IPS-NIHi7 (cell line): ENCODE results near the gene AHI1.
A peak's percentile ranks its signal among the peaks of the same experiment; 100 is the strongest.
"Not testable (repeated sequence)": the region's sequence is repeated elsewhere in the genome, so short reads cannot be mapped to it uniquely, and the experiment has no call there.

Source experiments
- DNase-seq: peaks from one replicate; pipeline ENCODE4 v3.0.0; 2012; ENCODE audit warnings: mixed read lengths; ENCODE audit errors: extremely low spot score

The AHI1 gene

DNA sequence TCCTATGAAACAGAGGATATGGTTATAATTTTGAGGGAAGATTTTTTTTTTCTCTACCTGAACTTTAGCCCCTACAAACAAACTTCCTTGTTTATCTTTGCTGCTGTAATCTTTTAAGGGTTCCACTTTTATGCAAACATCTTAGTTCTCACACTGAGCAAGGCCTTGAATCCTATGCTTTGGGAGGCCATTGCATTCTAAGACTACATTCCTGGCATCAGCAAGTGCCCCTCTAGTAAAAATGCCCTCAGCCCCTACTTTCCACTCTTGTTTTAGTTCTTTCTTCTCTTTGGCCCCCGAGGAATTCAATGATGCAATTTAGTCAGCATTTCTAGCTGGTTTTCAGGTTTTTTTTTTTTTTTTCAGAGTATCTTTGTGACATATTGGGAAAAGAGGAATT is 8.1 kb upstream of the AHI1 start:
- no peak for DNase-seq

DNA sequence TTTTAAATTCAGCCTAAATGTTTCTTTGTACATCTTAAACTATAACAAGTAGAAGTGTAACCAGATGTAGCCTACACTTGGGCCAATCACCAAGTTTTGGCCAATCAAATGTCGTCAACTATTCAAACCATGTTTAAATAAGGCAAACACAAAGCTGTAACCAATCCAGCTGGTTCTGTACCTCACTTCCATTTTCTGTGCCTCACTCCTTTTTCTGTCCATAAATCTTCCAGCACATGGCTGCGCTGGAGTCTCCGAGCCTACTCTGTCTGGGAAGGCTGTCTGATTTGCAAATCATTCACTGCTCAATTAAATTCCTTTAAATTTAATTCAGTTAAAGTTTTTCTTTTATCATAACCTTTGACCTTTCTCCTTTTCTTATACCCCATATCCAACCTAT is 7.7 kb upstream of the AHI1 start:
- DNase-seq, result no peak

DNA sequence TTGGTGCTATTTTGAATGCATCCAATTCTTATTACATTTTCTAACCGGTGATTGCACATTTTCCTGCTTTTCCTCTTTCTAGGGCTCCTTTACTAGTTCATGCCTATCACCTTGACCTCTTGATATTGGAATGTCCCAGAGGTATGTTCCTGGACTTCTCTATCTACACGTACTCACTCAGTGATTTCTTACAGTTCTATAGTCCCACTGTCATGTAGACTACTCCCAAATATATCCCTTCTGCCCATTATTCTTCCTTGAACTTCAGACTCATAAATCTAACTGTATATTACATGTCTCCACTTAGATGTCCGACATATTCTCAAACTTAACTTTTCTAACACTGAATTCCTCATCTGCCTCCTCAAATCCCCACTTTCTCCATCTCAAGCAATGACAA is 7.2 kb upstream of the AHI1 start:
- no peak for DNase-seq

DNA sequence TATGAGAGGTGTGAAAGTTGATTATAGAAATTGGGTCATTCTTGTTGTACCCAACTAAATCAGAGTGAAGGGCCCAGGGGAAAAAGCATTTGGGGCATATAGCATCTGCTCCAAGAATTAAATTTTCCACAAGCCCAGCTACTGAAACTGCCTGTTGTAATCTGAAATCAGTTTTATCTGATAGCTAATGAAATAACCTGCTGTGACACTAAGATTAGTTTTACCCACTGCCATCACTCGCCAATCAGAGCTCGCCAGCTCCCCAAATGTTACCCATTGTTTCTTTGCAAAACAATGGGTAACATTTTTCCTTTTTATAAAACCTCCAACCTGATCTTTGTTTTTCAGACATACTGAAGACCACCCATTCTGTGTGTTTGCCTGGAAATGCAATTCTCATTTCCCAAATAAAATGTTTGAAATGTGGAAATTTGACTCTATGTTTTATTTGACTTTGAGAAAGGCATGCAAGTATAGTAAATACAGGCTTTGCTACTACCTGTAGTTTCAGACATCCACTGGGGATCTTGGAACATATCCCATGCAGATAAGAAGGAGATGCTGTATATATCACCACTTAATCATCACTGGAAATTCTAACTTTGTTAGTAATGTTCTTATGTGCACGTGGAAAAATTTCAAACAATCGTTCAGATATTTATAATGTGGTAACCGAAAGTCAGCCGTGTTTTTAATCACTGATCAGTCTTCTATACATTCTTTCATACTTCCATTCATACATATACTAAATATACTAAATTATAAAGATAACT is 6.3 kb upstream of the AHI1 start:
- DNase-seq, result no peak

DNA sequence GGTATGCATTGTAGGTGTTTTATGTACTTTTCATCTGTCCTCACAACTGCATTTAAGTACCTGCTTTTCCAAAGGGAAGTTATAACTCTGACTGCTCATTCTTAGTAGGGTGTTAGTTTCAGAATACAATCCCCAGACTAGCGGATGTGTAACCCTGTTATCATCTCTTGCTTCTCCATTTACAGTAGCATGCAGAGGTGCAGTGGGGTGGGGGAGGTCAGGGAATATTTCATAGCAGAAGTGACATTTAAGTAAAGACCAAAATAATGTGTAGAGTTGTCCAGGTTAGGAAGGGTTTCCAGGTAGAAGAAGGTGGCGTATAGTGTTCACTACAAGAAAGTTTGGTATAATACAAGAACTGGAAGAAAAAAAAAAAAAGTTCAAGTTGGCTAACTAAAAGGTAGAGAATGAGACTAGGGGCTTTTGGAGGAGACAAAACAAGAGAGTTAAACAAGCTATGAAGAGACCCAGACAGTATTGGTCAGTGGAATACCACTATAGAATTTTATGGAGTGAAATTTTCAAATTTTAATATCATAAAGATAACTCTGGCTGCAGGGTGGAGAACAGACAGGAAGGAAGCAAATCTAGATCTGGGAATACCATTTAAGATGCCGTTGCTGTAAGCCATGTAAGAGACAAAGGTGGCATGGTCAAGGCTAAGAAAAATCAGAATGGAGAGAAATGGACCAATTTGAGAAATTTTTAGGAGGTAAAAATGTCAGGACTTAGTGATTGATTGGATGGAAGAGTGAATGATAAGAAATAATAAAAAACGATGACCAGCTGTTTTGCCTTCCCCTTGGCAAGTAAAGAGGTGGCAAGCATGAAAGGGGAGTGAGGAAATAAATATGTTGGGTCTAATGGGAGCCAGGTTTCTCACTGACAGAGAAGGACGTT is 2.2 kb upstream of the AHI1 start:
- DNase-seq, result no peak

DNA sequence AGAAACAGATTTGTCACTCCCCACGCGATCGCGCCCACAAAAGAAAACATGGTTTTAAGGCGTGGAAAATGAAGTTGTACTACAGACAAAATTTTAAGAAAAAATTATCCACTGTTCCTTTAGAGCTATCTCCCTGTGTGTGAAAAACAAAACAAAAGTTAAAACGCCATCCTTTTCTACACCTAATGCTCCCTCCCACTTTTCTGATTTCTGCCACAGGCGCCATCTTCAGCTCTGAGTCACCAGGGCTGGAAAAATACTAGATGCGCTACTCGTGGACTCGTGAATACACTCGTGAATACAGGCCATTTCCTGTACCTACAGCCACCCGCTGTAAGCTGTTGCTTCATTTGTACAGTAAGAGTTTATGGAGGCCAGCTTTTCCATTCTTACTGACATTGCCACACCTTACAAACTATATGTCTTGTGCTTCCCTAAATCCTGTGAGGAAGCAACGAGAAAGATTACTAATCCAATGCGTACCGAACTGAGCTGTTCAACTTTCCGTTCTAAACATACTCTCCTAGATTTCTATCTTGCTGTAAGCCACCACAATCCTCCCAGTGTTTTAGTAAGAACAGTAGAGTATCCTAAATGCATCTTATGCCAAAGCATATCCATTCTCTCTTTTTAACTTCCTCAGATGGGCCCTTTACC is 773 bp upstream of the AHI1 start:
- peak; percentile 20 for DNase-seq

DNA sequence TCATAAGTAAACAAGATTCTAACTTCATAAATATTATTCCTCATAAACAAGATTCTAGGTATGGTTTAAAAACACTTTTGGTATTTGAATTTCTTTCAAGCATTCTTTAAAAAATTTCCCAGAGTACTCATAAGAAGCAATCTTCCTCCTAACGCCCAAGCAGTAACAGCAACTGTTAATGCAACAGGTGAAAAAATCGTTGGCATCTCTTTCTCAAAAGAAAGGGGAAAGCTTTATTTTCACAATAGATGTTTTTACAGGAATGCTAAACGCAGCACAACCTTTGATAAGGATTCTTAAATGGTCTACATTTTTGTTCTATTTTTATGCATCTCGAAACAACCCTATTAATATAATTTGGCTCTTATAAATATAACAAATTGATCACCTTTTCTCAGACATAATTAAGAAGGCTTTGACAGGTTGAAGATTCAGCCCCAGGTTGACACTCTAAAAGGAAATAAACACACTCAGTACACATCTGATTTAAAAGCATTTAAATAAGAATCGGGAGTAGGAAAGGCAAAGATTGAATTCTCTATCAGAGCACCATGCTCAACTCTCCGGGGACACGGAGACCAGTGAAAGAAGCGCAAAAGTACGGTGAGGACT is 634 bp downstream of the AHI1 start:
- no peak for DNase-seq

DNA sequence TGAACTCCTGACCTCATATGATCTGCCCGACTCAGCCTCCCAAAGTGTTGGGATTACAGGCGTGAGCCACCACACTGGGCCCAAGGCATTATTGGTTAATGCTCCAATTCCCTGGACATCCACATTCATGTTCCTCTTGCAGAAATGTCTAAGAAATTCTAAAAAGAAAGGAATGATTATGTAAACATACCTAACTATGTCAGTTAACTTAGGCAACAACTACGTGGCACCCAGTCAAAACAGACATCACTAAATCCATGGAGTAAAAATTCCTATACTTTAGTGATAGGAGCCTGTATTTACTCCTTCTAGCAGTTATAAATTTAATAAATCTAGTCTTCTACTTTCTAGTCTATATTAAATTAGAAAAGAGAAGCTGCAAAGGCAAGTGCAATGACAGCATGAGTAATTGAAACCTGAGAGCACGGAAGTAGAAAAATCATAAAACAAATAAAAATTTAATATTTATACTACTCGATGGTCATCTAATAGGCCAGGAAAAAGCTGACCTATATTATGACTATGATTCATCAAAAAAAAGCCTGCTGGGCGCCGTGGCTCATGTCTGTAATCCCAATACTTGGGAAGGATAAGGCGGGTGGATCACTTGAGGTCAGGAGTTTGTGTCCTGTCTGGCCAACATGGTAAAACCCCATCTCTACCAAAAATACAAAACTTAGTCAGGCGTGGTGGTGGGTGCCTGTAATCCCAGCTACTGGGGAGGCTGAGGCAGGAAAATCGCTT is 4.2 kb downstream of the AHI1 start:
- no peak for DNase-seq

DNA sequence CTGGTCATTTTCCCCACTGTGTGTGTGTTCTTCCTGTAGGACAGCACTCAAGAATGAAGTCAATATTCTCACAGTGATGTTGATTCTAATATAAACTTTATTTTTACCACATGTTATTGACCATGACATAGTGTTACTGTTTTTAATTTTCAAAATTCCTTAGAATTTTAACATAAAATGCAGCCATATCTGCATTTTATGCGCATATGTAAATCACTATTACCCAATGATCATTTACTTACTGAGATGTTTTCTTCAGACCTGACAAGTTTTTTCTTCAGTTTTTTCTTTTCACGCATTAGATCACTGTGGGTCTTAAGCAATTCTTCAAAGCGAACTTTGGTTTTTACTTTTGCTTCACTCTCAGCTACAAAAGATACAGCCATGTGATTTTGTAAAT is 7.2 kb downstream of the AHI1 start:
- DNase-seq, result no peak

DNA sequence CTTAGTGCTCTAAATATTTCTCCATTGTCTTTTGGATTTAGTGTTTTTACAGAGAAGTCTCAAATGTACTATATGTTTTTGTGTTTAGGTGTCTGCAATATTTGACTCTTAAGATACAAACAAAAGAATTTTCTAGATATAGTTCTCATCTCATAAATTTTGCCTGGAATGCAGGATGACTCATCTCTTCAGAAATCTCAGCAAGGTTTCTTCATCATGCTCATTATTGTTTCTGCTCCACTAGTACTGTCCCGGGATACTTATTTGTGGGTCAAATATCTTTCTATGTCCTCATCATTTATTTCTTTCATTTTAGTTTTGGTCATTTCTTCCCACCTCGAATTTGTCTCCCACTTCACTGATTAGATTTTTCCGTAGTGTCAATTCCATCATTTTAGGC is 9.5 kb downstream of the AHI1 start:
- DNase-seq, result no peak

DNA sequence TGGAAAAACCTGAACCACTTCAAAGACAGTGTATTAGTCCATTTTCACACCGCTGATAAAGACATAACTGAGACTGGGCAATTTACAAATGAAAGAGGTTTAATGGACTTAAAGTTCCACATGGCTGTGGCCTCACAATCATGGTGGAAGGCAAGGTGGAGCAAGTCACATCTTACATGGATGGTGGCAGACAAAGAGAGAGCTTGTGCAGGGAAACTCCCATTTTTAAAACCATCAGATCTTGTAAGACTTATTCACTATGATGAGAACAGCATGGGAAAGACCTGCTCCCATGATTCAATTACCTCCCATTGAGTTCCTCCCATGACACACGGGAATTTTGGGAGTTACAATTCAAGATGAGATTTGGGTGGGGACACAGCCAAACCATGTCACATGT is 13.6 kb downstream of the AHI1 start:
- DNase-seq, result not testable (repeated sequence)

DNA sequence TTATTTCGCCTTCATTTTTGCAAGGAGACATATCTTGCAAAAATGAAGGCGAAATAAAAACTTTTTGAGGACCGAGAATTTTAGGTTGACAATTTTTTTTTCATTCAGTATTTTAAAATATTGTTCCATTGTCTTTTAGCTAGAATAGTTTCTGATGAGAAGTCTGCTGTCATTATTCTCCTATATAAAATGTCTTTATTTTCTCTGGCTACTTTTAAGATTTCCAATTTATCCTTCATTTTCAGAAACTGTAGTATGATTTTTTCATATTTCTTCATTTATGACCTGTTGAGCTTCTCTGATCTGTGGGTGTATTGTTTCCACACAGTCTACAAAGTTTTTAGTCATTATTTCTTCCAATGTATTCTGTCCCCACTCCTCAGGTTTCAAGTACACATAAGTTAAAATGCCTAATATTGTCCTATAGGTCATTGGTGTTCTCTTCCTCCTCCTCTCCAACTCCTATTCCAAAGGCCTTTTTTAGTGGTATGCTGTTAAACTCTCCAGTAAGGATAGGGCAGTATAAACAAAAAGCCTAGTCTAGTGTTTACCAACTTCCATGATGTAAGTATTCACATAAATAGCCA is 15.7 kb downstream of the AHI1 start:
- no peak for DNase-seq

DNA sequence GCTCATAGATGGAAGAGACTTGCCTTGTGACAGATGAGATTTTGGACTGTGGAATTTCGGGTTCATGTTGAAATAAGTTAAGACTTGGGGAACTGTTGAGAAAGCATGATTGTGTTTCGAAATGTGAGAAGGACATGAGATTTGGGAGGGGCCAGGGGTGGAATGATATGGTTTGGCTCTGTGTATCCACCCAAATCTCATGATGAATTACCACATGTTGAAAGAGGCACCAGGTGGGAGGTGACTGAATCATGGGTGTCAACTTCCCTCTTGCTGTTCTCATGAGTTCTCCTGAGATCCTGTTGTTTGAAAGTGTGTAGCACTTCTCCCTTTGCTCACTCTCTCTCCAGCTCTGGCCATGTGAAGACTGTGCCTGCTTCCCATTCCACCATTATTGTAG is 17.9 kb downstream of the AHI1 start:
- no peak for DNase-seq

DNA sequence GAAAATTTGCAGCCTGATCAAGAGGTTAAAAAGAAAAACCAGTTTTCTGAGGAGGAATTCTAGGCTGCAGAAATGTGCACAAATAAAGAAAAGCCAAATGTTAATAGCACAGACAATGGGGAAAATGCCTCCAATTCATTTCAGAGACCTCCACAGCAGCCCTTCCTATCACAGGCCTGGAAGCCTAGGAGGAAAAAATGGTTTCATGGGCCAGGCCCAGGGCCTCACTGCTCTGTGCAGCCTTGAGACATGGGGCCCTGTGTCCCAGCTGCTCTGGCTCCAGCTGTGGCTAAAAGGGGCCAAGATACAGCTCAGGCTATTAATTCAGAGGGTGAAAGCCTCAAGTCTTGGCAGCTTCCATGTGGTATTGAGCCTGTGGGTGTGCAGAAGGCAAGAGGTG is 18.9 kb downstream of the AHI1 start:
- no peak for DNase-seq

DNA sequence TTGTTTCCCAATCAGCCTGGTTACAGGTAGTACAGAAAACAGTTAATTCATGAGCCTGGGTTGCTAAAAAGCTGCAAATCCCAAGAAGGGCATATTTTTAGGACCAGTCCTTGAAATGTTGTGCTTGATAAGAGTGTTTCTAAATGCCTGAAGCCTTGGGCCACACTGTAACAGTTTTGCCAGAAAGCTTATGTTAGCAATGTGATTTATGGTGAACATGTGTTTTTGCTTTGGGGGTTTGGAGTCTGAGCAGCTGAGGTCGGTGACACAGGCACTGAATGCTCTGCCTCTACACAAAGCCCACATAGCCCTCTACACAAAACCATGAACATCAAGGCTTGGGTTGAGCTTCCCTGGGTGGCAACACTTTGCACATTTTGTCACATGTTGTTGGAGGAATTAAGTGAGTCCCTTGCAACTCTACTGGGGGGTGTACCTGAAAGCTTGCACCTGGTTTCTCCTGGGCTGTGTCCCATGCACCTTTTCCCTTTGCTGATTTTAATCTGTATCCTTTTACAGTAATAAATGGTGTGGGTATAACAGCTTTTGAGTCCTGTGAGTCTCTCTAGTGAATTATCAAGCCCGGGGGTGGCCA is 22.2 kb downstream of the AHI1 start:
- no peak for DNase-seq

DNA sequence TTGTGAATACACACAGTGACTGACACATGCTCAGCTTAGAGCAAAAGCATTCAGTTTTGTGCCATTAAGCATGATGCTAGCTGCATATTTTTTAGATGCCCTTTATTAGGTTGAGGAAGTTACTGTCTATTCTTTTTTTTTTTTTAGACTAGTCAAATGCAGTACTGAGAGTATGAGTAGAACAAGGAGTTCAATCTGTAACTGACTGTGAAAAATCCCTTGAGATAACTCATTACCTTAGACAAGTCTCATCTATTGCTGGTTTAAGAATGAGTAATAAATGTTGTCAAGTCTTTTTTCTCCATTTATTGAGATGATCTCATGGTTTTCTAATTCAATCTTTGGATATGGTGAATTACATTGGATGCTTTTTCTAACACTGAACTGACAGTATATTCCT is 23.2 kb downstream of the AHI1 start:
- DNase-seq, result no peak

DNA sequence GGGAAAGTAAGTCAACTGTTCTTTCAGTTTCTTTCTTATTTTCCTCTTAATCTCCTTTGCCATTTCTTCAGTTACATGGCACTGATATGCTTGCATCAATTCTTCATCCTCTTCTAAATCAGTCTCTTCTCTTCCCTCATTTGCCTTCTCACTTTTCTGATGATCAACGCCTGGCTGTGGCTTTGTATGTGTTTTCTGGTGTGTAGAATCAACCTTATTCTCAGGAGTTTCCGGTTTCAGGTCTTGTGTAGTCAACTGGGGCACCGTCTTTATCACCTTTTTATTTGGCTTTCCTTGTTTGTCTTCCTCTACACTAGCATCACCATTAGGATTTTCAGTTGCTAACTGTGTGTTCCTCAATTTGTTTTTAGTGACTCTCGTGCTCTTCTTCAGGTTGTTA is 31.6 kb downstream of the AHI1 start:
- DNase-seq, result no peak

DNA sequence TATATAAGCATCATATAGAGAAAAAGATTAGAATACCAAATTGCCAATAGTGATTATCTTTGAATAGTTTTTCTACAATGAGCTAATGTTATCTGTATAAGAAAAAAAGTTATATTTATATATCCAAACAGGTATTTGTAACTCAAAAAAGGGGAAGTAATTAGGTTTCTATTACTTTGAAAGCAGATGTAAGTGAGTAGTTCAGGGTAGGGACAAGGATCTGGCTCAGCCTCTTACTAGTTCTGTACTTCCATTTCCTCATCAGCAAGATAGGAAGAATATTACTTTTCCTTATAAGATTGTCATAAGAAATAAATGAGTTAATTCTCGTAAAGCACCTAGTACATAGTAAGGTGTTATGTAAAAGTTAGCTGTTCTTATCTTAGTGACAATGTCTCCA is 32.2 kb downstream of the AHI1 start:
- DNase-seq, result no peak

DNA sequence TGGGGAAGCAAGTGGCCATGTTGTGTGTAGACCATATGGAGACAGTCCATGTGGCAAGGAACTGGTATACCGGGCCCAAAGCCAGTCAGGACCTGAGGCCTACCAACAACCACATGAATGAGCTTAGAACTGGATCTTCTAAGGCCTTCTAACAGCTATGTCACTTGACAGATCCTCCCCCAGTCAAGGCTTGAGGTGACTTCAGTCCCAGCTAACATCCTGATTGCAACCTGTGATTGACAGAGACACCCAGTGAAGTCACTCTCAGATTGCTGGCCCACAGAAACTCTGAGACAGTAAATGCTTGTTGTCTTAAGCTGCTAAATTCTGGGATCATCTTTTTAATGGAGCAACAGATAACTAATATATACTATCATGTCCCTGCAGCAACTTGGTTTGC is 32.9 kb downstream of the AHI1 start:
- no peak for DNase-seq

DNA sequence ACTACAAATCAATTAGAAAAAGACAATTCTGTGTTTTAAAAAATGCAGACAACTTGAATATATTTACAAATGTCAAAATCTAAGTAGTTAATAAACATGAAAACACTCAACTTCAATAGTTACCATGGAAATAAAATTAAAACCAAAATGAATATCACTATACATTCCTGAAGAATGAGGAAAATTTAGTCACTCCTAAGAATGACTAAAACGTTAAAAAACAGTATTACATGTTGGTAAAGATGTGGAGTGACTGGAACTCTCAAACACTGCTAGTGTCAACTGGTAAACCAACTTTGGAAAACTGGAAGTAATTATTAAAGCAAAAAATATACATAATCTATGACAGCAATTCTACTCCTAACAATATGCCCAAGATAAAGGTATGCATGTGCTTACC is 36.3 kb downstream of the AHI1 start:
- DNase-seq, result no peak

DNA sequence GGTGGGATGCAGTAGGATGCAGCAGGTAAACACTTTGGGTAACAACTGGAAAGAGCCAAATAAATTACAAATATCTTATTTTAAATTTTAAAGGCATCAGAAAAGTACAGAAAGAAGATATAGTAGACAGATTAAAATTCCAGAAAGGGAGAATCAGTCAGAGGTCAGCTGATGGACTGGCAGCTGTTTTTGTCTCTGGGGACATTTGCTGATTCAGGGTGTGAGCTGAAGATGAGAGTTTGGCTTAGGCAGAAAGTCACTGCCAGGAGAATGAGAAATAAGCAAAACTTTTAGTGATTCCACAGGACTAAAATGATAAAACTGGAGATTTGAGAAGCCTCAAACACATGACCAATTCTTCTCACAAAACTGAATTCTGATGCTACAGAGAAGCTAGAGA is 39.5 kb downstream of the AHI1 start:
- DNase-seq, result no peak
